ENCODE data around the gene SCMH1.

SCMH1 gene

DNA sequence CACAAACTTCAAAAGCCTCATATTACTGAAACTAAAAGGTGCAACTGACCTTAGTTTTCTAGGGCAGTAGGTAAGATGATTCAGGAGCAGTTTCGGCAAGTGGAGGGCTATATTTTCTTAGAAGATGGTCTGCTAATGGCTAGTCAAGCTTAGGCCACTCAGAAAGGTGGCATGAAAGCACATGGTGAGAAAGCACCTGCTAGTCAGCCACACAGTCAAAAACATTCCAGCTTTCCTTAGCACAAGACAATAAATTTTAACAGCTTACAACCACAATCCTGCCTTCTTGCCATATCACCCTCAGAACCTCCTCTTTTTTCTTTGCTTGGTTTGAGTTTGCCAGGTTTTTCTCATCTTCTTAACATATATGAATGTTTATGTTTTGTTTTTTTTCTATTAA lies 139.5 kb downstream of the SCMH1 start:
- no peak overlapping the region for H3K4me3 ChIP-seq (ENCODE audit: low read depth, low read length)
- ChIA-PET CTCF (no interaction called here), POLR2A (no interaction called here)
- no peaks in the 10 kb centered on the region for H3K4me1 ChIP-seq (ENCODE audit: control insufficient read depth, insufficient read depth, low read length)
- no peak for TF ChIP-seq ZNF112 (tag by site-specific recombination; IDR thresholded peaks at IDR 0.05)
- TF ChIP-seq SALL2 (tag by site-specific recombination; IDR thresholded peaks at IDR 0.05; ENCODE audit: borderline replicate concordance) = no peak
- no peak for TF ChIP-seq SETDB1 (IDR thresholded peaks at IDR 0.05; ENCODE audit: insufficient read length, low read length)
- TF ChIP-seq GLI4 (tag by site-specific recombination; IDR thresholded peaks at IDR 0.05) = no peak
- TF ChIP-seq, protein P1, sequence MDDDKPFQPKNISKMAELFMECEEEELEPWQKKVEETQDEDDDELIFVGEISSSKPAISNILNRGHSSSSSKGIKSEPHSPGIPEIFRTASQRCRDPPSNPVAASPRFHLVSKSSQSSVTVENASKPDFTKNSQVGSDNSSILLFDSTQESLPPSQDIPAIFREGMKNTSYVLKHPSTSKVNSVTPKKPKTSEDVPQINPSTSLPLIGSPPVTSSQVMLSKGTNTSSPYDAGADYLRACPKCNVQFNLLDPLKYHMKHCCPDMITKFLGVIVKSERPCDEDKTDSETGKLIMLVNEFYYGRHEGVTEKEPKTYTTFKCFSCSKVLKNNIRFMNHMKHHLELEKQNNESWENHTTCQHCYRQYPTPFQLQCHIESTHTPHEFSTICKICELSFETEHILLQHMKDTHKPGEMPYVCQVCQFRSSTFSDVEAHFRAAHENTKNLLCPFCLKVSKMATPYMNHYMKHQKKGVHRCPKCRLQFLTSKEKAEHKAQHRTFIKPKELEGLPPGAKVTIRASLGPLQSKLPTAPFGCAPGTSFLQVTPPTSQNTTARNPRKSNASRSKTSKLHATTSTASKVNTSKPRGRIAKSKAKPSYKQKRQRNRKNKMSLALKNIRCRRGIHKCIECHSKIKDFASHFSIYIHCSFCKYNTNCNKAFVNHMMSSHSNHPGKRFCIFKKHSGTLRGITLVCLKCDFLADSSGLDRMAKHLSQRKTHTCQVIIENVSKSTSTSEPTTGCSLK (tag by site-specific recombination; IDR thresholded peaks at IDR 0.05) = no peak
- TF ChIP-seq, protein P2, sequence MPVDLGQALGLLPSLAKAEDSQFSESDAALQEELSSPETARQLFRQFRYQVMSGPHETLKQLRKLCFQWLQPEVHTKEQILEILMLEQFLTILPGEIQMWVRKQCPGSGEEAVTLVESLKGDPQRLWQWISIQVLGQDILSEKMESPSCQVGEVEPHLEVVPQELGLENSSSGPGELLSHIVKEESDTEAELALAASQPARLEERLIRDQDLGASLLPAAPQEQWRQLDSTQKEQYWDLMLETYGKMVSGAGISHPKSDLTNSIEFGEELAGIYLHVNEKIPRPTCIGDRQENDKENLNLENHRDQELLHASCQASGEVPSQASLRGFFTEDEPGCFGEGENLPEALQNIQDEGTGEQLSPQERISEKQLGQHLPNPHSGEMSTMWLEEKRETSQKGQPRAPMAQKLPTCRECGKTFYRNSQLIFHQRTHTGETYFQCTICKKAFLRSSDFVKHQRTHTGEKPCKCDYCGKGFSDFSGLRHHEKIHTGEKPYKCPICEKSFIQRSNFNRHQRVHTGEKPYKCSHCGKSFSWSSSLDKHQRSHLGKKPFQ (tag by site-specific recombination; IDR thresholded peaks at IDR 0.05) = no peak
- TF ChIP-seq ZNF37A (tag by site-specific recombination; IDR thresholded peaks at IDR 0.05) = no peak
- TF ChIP-seq ZBTB17 (tag by site-specific recombination; IDR thresholded peaks at IDR 0.05) = no peak
- TF ChIP-seq ZNF138 (tag by site-specific recombination; IDR thresholded peaks at IDR 0.05; ENCODE audit: borderline replicate concordance) = no peak
- TF ChIP-seq, protein P3, sequence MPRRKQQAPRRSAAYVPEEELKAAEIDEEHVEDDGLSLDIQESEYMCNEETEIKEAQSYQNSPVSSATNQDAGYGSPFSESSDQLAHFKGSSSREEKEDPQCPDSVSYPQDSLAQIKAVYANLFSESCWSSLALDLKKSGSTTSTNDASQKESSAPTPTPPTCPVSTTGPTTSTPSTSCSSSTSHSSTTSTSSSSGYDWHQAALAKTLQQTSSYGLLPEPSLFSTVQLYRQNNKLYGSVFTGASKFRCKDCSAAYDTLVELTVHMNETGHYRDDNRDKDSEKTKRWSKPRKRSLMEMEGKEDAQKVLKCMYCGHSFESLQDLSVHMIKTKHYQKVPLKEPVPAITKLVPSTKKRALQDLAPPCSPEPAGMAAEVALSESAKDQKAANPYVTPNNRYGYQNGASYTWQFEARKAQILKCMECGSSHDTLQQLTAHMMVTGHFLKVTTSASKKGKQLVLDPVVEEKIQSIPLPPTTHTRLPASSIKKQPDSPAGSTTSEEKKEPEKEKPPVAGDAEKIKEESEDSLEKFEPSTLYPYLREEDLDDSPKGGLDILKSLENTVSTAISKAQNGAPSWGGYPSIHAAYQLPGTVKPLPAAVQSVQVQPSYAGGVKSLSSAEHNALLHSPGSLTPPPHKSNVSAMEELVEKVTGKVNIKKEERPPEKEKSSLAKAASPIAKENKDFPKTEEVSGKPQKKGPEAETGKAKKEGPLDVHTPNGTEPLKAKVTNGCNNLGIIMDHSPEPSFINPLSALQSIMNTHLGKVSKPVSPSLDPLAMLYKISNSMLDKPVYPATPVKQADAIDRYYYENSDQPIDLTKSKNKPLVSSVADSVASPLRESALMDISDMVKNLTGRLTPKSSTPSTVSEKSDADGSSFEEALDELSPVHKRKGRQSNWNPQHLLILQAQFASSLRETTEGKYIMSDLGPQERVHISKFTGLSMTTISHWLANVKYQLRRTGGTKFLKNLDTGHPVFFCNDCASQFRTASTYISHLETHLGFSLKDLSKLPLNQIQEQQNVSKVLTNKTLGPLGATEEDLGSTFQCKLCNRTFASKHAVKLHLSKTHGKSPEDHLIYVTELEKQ (tag by site-specific recombination; IDR thresholded peaks at IDR 0.05; ENCODE audit: borderline replicate concordance) = no peak
- TF ChIP-seq ZNF629 (tag by site-specific recombination; IDR thresholded peaks at IDR 0.05) = no peak
- no peak for TF ChIP-seq ZSCAN30 (tag by site-specific recombination; IDR thresholded peaks at IDR 0.05)
- peaks cover 0 to 8% of the 10 kb centered on the region in 2 experiments; a peak in 1 of 3 replicates for H3K36me3 ChIP-seq (ENCODE audit: control insufficient read depth in 2 of 2, insufficient read depth in 1 of 2, low read length in 2 of 2)
- no peaks in the 10 kb centered on the region for H3K9me3 ChIP-seq (ENCODE audit: control insufficient read depth, insufficient read depth, low read depth, low read length)
- no peak overlapping the region for H3K27ac ChIP-seq (ENCODE audit: extremely low read depth, low read depth, low read length)

DNA sequence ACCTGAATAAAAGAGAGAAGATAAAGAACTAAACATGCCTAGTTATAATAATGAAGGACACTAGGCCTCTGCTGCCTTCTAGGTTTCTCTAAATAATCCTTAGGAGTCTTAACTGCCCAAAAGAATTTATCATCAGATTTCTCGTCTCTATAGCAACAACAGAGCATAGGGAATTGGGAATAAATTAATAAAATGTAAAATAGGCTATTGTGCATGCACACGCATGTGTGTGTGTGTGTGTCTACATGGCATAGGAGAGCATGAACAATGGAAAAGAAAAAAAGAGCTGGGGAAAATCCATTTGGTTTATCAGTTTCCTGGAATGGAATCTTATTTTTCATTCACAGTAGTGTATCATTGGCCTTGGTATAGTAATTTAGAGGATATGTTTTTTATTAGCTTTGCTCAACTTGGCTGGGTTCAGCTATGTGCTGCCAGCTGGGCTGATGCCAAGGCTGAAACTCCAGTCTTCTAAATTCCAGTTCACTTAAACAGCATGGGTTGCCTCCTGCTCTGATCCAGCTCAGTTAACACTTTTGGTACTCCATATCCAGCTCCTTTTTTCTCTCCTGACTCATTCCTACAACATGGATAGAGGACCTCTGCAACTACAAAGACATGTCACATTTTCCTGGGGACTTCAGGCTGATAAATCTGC lies 140.0 kb downstream of the SCMH1 start:
- no peak overlapping the region for H3K27ac ChIP-seq (ENCODE audit: extremely low read depth, low read depth, low read length)
- no peaks in the 10 kb centered on the region for H3K4me1 ChIP-seq (ENCODE audit: control insufficient read depth, insufficient read depth, low read length)
- H3K36me3 ChIP-seq (ENCODE audit: control insufficient read depth in 2 of 2, insufficient read depth in 1 of 2, low read length in 2 of 2) = peaks cover 0 to 8% of the 10 kb centered on the region in 2 experiments; a peak in 1 of 3 replicates
- CTCF ChIA-PET = interaction anchor here (0.7 to 1.2 kb wide), 2 partner anchors 11 to 13 kb away, joined by 3 to 6 read pairs; no protein-coding TSS in a partner anchor
- H3K4me3 ChIP-seq (ENCODE audit: low read depth, low read length) = no peak overlapping the region
- H3K9me3 ChIP-seq (ENCODE audit: control insufficient read depth, insufficient read depth, low read depth, low read length) = no peaks in the 10 kb centered on the region
- TF ChIP-seq, protein P4, sequence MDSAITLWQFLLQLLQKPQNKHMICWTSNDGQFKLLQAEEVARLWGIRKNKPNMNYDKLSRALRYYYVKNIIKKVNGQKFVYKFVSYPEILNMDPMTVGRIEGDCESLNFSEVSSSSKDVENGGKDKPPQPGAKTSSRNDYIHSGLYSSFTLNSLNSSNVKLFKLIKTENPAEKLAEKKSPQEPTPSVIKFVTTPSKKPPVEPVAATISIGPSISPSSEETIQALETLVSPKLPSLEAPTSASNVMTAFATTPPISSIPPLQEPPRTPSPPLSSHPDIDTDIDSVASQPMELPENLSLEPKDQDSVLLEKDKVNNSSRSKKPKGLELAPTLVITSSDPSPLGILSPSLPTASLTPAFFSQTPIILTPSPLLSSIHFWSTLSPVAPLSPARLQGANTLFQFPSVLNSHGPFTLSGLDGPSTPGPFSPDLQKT (IDR thresholded peaks at IDR 0.05; ENCODE audit: borderline replicate concordance, low read depth, low read length) = no peak
- 0 out of 2 replicates have a peak, but pooled peaks have one; percentile 33 for TF ChIP-seq ZNF664 (tag by site-specific recombination; IDR thresholded peaks at IDR 0.05)
- TF ChIP-seq HOXD13 (CRISPR knock-in tag; IDR thresholded peaks at IDR 0.05; ENCODE audit: borderline replicate concordance) = no peak
- TF ChIP-seq ZNF600 (tag by site-specific recombination; IDR thresholded peaks at IDR 0.05) = 0 out of 2 replicates have a peak, but pooled peaks have one; percentile 30
- TF ChIP-seq SETDB1 (IDR thresholded peaks at IDR 0.05; ENCODE audit: insufficient read length, low read length) = no peak
- POLR2A ChIA-PET = no interaction called here
